ENCODE measurements around the gene ITCH.
"Not testable (repeated sequence)": the region's sequence is repeated elsewhere in the genome, so short reads cannot be mapped to it uniquely, and the experiment has no call there.

ITCH gene

DNA sequence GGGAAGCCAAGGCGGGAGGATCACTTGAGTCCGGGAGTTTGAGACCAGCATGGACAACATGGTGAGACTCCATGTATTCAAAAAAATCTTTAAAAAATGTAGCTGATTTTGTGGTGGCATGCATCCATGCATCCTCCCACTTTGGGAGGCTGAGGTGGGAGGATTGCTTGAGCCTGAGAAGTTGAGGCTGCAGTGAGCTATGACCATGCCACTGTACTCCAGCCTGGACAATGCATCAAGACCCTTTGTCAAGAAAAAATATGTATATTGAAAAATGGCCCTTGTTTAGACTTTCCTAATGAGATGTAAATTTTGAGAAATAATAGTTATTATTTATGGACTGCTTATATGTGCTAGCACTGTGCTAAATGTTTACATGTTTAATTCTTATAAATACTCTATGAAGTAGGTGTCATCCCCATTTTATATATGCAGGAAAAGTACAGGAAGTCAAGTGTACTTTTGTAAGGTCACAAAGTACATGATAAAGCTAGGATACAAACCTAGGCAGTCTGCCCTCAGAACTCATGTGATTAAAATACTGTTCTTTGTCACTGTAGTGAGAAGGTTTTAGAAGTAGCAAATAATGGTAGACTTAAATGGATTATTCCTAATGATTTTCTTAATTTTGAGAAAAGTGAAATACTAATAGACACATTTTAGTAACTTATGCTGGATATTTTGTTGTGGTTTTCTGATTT is 58.8 kb downstream of the ITCH start:
- no peak for DNase-seq

DNA sequence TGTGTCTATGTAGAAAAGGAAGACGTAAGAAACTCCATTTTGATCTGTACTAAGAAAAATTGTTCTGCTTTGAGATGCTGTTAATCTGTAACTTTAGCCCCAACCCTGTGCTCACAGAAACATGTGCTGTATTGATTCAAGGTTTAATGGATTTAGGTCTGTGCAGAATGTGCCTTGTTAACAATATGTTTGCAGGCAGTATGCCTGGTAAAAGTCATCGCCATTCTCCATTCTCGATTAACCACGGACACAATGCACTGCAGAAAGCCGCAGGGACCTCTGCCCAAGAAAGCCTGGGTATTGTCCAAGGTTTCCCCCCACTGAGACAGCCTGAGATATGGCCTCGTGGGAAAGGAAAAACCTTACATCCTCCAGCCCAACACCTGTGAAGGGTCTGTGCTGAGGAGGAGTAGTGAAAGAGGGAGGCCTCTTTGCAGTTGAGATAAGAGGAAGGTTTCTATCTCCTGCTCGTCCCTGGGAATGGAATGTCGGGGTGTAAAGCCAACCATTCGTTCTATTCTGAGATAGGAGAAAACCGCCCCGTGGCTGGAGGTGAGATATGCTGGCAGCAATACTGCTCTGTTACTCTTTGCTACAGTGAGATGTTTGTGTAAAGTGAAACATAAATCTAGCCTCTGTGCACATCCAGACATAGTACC is 62.1 kb downstream of the ITCH start:
- DNase-seq, result not testable (repeated sequence)

DNA sequence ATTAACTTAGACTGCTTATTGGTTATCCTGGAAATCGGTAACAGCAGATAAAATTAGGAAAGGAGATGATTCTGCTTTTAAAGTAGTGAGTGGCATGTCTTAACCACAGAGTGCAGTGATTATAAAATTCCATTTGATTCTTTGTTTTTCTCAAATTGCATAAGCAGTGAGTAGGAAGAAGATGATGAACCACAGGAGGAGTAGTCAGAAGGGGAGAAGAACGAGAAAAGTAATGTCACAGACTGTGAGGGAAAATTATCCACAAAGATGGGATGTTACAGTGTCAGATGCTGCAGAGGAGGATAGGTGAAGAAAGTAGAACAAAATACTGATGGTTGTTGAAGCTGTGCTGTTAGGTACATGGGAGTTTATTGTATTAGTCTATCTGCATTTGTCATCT is 63.0 kb downstream of the ITCH start:
- no peak for DNase-seq

DNA sequence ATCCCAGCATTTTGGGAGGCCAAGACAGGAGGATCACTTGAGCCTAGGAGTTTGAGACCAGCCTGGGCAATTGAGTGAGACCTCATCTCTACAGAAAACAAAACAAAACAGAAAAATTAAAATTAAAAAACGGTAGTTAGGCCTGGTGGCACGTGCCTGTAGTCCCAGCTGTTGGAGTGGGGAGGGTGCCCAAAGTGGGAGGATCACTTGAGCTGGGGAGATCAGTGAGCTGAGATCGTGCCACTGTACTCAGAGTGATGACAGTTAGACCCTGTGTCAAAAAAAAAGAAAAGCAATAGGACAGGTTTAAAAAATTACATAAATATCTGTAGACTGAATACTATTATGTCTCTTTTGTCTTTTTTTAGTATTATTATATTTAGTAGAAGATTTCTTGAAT is 64.3 kb downstream of the ITCH start:
- no peak for DNase-seq

DNA sequence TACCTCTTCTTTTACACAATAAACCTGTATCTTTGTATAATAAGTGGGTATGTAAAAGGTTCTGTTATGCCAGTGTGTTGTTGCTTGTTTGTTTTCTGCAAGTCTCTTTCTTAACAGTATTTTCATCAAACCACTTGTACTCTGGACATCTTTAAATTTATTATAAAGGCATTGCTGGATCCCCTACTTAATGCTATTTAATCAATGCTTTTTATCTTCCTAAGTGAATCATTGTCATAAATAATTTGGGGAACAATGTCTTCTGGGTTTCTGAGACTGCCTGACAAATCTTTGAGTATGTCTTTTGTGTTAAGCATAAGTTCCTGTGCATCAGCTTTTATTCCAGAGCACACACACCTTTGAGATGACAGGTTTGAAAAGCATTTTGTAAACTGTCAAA is 64.7 kb downstream of the ITCH start:
- no peak for DNase-seq

DNA sequence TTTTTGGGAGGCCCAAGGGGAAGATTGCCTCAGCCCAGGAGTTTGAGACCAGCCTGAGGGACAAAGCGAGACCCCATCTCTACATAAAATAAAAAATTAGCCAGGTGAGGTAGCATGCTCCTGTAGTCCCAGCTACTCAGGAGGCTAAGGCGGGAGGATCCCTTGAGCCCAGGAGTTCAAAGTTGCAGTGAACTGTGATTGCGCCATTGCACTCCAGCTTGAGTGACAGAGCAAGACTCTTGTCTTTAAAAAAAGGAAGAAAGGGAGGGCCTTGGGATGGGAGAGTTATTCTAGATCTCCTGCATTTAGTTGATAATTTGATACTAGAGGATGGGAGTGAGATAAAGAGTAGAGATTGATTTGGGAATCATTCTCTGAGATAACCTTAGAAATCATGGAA is 68.1 kb downstream of the ITCH start:
- DNase-seq, result no peak

DNA sequence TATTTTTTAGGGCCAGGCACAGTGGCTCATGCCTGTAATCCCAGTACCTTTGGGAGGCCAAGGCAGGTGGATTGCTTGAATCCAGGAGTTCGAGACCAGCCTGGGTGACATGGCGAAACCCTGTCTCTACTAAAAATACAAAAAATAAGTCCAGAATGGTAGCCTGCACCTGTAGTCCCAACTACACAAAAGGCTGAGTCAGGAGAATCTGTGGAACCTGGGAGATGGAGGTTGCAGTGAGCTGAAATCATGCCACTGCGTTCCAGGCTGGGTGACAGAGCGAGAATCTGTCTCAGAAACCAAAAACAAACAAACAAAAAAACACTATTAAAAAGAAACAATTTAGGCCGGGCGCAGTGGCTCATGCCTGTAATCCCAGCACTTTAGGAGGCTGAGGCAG is 69.6 kb downstream of the ITCH start:
- DNase-seq, result not testable (repeated sequence)

DNA sequence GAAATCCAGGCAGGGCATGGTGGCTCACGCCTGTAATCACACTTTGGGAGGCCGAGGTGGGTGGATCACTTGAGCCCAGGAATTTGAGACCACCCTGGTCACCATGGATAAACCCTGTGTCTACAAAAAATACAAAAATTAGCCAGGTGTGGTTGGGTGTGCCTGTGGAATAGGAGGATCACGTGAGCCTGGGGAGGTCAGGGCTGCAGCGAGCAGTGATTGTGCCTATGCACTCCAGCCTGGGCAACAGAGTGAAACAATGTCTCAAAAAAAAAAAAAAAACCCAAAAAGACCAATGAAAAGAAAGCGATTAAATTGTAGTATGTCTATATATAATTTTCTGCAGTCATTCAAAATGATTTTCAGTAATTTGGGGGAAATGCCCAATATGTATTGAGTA is 70.3 kb downstream of the ITCH start:
- no peak for DNase-seq

DNA sequence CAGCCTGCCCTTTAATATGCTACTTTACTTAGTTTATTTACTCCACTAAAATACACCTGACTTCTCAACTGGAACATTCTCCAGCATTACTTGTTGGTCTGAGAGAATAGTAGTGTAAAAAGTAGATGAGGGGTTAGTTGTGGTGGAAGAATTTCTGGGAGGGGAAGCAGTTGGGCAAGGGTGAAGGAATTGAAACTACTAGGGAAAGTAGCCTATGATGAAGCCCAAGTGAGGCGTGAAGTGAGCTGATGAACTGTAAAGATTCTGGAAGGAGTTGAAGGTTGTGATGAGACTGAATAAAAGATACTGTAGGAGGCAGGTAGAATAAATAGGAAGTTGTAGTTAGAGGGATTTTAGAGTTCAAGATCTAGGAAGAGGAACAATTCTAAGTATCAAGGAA is 72.5 kb downstream of the ITCH start:
- DNase-seq, result no peak

DNA sequence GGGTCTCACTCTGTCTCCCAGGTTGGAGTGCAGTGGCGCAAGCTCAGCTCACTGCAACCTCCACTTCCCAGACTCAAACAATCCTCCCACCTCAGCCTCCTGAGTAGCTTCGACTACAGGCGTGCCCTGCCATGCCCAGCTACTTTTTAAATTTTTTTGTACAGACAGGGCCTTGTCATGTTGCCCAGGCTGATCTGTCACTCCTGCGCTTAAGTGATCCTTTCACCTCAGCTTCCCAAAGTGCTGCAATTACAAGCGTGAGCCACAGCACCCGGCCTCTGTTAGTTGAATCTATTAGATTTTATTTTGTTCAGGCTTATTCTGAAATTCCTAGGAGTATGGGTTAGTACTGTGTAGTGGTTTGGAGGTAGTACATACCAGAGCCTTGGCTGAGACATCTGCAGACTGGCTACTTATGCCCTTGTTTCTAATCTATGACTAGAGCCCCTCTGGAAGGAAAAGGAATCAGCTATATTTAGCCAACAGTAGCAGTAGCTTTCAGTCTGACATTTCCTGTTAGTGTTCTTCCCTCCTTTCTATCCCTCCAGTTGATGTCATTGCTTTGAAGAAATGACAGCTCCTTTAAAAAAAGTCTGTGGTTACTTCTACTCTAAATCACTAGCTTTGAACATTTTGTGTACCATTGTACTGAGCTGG is 74.4 kb downstream of the ITCH start:
- DNase-seq, result no peak

DNA sequence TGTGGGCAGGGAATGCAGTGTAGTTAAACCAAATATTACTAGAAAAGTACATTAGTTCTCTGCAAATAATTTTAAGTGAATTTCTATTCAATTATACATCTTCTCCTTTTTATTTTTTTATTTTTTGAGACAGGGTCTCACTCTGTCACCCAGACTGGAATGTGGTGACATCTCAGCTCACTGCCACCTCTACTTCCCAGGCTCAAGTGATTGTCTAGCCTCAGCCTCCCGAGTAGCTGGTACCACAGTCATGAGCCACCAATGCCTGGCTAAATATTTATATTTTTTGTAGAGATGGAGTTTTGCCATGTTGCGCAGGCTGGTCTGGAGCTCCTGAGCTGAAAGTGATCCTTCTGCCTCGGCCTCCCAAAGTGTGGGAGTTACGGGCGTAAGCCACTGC is 76.1 kb downstream of the ITCH start:
- no peak for DNase-seq

DNA sequence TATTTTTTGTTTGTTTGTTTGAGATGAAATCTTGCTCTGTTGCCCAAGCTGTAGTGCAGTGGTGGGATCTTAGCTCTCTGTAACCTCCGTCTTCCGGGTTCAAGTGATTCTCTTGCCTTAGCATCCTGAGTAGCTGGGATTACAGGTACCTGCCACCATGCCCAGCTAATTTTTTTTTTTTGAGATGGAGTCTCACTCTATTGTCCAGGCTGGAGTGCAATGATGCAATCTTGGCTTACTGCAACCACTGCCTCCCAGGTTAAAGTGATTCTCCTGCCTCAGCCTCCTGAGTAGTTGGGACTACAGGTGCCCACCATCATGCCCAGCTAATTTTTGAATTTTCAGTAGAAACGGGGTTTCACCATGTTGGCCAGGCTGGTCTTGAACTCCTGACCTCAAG is 78.3 kb downstream of the ITCH start:
- DNase-seq, result not testable (repeated sequence)

DNA sequence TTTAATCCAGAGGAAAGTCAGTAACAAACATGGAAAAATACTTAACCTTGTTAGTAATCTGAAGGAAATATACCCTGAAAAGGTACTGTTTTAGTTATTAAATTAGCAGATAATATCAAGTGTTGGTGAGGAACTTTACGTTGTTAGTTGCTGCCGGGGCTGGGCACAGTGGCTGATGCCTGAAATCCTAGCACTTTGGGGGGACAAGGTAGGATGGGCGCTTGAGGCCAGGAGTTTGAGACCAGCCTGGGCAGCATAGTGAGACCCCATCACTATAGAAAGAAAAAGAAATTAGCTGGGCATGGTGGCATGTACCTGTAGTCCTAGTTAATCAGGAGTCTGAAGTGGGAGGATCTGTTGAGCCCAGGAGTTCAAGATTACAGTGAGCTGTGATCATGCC is 80.5 kb downstream of the ITCH start:
- DNase-seq, result no peak

DNA sequence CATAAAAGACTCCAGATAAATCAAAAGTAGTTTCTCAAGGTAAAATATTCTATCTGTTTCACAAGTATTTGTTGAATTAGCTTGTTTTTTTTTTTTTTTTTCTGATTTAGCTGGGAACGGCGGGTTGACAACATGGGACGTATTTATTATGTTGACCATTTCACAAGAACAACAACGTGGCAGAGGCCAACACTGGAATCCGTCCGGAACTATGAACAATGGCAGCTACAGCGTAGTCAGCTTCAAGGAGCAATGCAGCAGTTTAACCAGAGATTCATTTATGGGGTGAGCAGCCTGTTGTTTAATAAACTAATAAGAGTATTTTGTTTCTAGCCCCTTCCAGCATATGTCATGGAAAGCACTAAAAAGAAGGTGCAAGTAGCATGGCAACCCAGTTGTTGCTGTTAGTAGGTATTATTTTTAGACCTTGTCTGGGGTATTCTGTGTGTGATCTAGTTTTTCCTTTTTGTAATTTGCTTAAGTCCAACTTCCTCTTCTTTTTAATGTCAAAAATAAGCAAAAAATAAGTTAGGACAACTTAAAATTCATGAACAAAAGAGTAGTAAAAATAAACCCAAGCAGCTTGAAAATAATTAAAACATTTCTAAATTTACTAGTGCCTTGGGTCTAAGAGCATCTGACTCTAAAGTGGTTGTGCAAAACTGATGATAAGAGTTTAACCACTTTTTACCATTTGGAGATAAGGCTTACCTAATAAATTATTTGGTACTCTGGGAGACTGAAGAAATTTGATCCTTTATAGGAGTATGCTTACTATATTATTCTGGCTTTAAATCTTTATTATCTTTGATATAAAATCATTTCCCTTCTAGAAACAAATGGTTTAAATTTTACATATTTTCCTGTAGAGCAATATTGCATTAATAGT is 82.3 kb downstream of the ITCH start:
- no peak for DNase-seq

DNA sequence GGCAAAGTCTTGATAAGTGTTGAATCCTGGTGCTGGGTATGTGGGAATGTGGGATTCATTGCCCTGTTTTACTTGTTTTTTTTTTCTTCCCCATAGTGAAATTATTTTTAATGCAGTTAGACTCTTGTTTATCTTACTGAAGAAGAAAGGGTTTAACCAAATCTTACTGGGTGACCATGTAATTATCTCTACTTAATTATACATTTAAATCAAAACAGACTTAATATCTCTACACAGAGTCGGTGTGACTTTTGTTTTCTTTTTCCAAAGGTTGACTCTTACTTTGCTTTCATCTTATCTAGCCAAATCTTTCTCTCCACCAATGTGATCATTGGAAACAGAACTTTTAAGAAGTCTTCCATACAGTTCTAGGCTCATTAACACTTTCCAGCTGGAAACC is 85.4 kb downstream of the ITCH start:
- no peak for DNase-seq

DNA sequence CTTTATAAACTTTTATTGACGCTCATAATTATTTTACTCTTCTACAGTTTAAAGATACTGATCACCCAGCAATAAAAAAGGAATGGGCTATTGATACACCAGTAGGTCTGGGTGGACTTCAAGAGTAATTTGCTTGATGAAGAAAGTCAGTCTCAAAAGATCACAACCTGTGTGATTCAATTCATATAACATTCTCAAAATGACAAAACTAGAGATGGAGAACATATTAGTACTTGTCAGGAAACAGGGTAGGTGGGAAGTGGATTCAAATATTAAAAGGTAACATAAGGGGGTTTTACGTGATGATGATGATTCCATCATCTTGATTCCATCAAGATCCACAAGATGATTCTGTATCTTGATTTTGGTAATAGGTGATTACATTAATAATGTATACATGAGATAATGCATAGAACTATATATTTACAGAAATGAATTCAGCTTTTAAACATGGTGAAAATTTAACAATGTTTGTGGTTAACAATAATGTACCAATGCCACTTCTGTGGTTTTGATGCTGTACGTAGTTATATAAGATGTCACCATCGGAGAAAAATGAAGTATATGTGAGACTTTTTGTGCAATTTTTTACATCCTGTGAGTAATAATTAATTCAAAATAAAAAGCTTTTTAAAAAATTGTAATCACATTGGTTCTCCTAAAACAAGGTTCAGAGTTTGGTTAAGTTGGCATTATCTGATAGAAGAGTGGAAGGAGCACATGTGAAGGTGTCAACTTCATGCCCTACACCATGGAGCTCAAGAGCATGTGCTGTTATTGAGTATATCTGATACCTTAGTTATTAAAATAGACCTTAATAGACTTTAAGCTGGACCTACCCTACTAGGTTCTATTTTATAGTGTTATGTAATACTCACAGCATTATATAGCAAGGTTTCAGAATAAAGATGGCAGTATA is 86.9 kb downstream of the ITCH start:
- DNase-seq, result no peak

DNA sequence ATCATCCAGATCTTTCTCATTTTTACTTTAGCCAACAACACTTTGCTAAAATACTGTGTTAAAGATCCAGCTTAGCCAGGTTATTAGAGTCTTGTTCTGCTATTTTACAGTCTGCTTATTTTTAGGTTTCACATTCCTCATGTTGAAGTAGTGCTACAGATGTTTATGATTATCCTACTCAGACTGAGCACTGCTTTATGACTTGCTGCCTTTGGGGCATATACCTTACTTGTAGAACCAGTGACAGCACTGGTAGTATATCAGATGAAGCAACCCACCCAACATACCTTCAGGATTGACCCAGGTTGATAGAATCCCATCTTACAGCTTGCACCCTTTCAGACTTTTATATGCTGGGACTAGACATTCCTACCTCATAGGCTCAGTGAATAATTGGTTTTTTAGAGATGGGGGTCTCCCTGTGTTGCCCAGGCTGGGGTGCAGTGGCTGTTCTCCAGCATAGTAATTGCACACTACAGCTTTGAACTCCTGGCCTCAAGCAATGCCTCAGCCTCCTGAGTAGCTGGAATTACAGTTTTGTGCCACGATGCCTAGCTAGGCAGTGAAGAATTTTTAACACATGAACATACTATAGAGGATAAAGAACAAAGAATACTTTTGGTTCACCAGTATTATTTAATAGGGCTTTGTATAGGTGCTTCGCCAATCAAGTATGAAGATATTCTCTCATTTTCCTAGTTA is 89.4 kb downstream of the ITCH start:
- no peak for DNase-seq

DNA sequence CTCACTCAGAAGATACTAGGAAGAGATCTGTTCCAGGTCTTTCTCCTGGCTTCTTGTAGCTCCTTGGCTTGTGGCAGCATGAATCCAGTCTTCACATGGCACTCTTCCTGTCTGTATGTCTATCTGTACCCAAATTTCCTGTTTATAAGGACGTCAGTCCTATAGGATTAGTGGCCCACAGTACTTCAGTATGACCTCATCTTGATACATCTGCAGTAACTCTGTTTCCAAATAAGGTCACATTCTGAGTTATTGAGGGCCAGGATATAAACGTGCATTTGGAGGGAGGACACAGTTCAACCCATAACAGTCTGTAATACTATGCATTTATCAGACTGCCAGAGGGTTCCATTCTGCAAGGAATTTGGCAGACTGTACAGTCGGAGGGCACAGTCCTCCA is 95.6 kb downstream of the ITCH start:
- no peak for DNase-seq

DNA sequence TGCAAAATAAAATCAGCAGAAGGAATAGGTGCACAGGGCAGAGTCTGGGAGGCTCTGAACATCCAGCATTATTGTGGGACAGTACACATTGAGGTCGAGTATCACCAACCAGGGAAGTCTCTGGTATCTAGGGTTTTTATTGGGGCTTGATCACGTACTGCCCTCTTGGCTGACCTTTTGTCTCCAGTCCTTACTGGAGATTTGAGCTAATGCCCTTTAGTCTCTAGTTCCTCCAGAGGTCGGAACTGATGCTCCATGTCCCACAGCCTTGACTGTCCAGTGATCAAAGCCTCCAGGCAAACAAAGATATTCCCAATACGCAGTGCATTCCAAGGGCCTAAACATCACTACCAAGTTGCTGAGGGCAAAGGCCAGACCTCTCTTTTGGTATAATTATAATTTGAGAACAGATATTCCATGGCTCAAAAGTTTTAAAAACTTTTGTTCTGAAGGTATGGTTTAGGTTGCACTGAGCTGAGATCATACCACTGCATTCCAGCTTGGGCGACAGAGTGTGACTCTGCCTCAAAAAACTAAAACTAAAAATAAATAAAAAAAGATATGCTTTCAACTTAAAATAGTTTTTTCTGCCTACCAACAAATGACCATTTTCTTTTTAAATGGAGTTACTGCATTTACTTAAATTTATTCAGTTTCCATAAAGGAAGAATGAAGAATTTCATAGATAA is 96.3 kb downstream of the ITCH start:
- DNase-seq, result no peak

DNA sequence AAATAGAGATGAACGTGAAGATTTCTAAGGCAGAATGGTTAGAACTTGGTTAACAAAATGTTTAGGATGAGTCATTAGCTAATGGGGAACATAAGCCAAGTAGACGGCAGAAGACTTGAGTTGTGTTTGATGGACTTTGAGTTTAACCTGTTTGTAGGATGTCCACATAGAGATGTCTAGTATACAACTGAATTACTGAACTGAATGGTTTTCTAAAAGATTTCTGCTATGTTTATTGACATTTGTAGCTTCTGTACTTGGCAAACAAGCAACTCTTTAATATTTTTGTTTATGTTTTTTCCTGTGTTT is 98.7 kb downstream of the ITCH start:
- no peak for DNase-seq

DNA sequence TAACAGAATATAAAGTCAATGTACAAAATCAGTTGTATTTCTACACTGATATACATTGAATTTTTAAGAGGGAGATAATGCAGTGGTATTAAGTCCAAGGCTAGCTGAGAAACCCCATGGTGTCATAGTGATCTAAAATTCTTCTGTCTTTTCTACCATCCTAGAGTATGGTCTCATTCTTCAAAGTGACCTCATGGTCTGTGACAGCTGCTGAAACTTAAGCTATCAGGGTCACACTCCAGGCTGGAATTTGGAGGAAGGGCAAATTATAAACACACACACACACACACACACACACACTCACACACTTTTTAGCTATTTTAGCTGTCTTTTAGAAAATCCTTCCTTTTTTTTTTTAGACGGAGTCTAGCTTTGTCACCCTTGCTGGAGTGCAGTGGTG is 105.9 kb downstream of the ITCH start:
- DNase-seq, result no peak

Data from NCI-H1417 treated with DMSO at 0.1 percent for 48 hours (cell line).